Testis (tissue), 3 donors: ENCODE data around the gene NPAT. TPM values are rescaled to one million over a fixed set of nuclear protein-coding genes. Genes with fewer than 3 reads are reported as not detected.

Experiments
- DNase-seq: peaks from one replicate; pipeline ENCODE4 v3.0.0-alpha.2; 2019
- H3K27ac ChIP-seq, 2 donors: fragments of 200-600 bp; sonication (generic); one replicate each; pipeline ENCODE4 v1.5.1; 2019
- H3K27me3 ChIP-seq: fragments of 200-600 bp; sonication (generic); one replicate; pipeline ENCODE4 v1.5.1; 2019
- H3K36me3 ChIP-seq: fragments of 200-600 bp; sonication (generic); one replicate; pipeline ENCODE4 v1.5.1; 2017; ENCODE audit warnings: low read depth; ENCODE audit errors: missing control alignments
- H3K4me1 ChIP-seq: fragments of 200-600 bp; sonication (generic); one replicate; pipeline ENCODE4 v1.5.1; 2019
- H3K4me3 ChIP-seq, 2 donors: fragments of 200-600 bp; sonication (generic); one replicate each; pipeline ENCODE4 v1.5.1; 2017 to 2019
- H3K9me3 ChIP-seq: fragments of 200-600 bp; sonication (generic); one replicate; pipeline ENCODE4 v1.5.1; 2017
- CTCF ChIP-seq, 3 experiments: fragments of 450-650 bp in 2 of 3; fragments of 200-600 bp in 1 of 3; sonication (generic) in 1 of 3; IDR thresholded peaks; one replicate each; pipeline ENCODE4 v1.5.1; 2016 to 2019; ENCODE audit warnings: antibody characterized with exemption in 3 of 3, mild to moderate bottlenecking in 2 of 3, moderate library complexity in 1 of 3
- POLR2A ChIP-seq: fragments of 450-650 bp; IDR thresholded peaks from one replicate; pipeline ENCODE4 v1.6.1; 2017; ENCODE audit warnings: antibody characterized with exemption, mild to moderate bottlenecking, moderate library complexity
- WGBS, 2 donors: methylation state at CpG; one replicate each; pipeline ENCODE4 v1.1.5; 2018; 5-methylcytosine and 5-hydroxymethylcytosine counted together
- intact Hi-C: fragments of 100-400 bp; cut with DNase I; formaldehyde crosslinking; loops from one replicate; pipeline ENCODE4 v1.15.1; 2023; ENCODE audit warnings: low total_unique reads
- polyA plus RNA-seq: library from polyadenylated mRNA; stranded (reverse); fragments of 350-450 nt; fragmentation: Illumina TruSeq; extraction: RNeasy Lipid Tissue Mini Kit (QIAGEN cat#74804); gene quantifications from one replicate; pipeline ENCODE4 v1.2.3, GENCODE V29; 2014; ENCODE audit warnings: low read depth, low replicate concordance; ENCODE audit not compliant: insufficient read depth
- small RNA-seq, 2 donors: library from RNA; depleted of rRNA; stranded (forward); fragments of <200 nt; gene quantifications; one replicate each; pipeline ENCODE3, GENCODE V24; 2016
- total RNA-seq, 2 donors: library from RNA; depleted of rRNA; stranded (reverse); fragments of >200 nt; gene quantifications; one replicate each; pipeline ENCODE4 v1.2.3, GENCODE V29; 2016

Gene NPAT
- total and polyA plus RNA-seq, 3 donors from 2014 or later: 7.9 to 24.3 (median 20.9) TPM

- TF ChIP-seq CTCF (IDR thresholded peaks at IDR 0.05): peak in 2 of 3 experiments; percentile 32 to 45
- no peak for TF ChIP-seq POLR2A
- DNase-seq: no peak
- Histone ChIP-seq H3K4me3 (no peak overlapping the region), H3K27me3 (no peaks in the 10 kb centered on the region), H3K27ac (no peak overlapping the region), H3K9me3 (no peaks in the 10 kb centered on the region), H3K36me3 (no peaks in the 10 kb centered on the region), H3K4me1 (peaks cover 11% of the 10 kb centered on the region)
- intact Hi-C loops: no loop called here
These were observed 104.6 kb downstream of the NPAT start for GRCh38 chr11:108117746-108118371.

GRCh38 chr11:108115500-108116140 is 106.8 kb downstream of the NPAT start:
- peak; percentile 80 for DNase-seq
- Histone ChIP-seq H3K9me3 (no peaks in the 10 kb centered on the region), H3K4me1 (peaks cover 5% of the 10 kb centered on the region), H3K4me3 (no peak overlapping the region), H3K27ac (peak overlapping the region in 1 of 2 donors; percentile 31), H3K27me3 (no peaks in the 10 kb centered on the region), H3K36me3 (no peaks in the 10 kb centered on the region)
- intact Hi-C loops: no loop called here
- WGBS, 2 donors: 36 to 53% methylated on average over 5 of the region's 5 CpGs
- TF ChIP-seq POLR2A (no peak), CTCF (IDR thresholded peaks at IDR 0.05) (no peak)

- TF ChIP-seq CTCF (IDR thresholded peaks at IDR 0.05) (no peak), POLR2A (no peak)
- no peaks in the 10 kb centered on the region for H3K27me3 ChIP-seq
- WGBS, 2 donors: 90 to 92% methylated on average over 2 of the region's 2 CpGs
- intact Hi-C loops: no loop called here
- H3K9me3 ChIP-seq: no peaks in the 10 kb centered on the region
- no peaks in the 10 kb centered on the region for H3K36me3 ChIP-seq
- H3K27ac ChIP-seq: no peak overlapping the region
- H3K4me1 ChIP-seq: peaks cover 5% of the 10 kb centered on the region
- no peak overlapping the region for H3K4me3 ChIP-seq
- no peak for DNase-seq
These were observed 110.4 kb downstream of the NPAT start for GRCh38 chr11:108112057-108112456.

- Histone ChIP-seq H3K4me1 (peaks cover 5% of the 10 kb centered on the region), H3K9me3 (no peaks in the 10 kb centered on the region), H3K27ac (no peak overlapping the region), H3K4me3 (no peak overlapping the region), H3K36me3 (no peaks in the 10 kb centered on the region), H3K27me3 (no peaks in the 10 kb centered on the region)
- no peak for DNase-seq
- 94 to 96% methylated on average over 4 of the region's 4 CpGs for WGBS, 2 donors
- TF ChIP-seq CTCF (IDR thresholded peaks at IDR 0.05) (no peak), POLR2A (no peak)
- intact Hi-C loops: no loop called here
These were observed 111.3 kb downstream of the NPAT start for GRCh38 chr11:108111126-108111525.

Small RNAs within 50 kb of the gene (small RNA-seq; reads per million reads assigned to genes)
- gene RF00019: 0 reads per million in 2 donors

Other genes starting within 250 kb of the NPAT start
- gene CUL5, start 213.7 kb downstream of the NPAT start, total RNA-seq: 10 to 100 TPM; 31.2 to 34.6 TPM
- 9.5 TPM for gene CUL5, start 213.7 kb downstream of the NPAT start, polyA plus RNA-seq
- gene ACAT1, start 101.1 kb downstream of the NPAT start, total RNA-seq: 10 to 100 TPM; 60.5 to 78.4 TPM
- 174 TPM for gene ACAT1, start 101.1 kb downstream of the NPAT start, polyA plus RNA-seq
- 10 to 100 TPM; 92.3 to 95.4 TPM for gene ATM, start 429 bp upstream of the NPAT start, total RNA-seq
- 19.3 TPM for gene ATM, start 429 bp upstream of the NPAT start, polyA plus RNA-seq
- 10 to 100 TPM; 22.1 to 48.9 TPM for gene C11orf65, start 244.9 kb upstream of the NPAT start, total RNA-seq
- 69.7 TPM for gene C11orf65, start 244.9 kb upstream of the NPAT start, polyA plus RNA-seq